Measurements from ENCODE around the gene SMIM1. TPM values are rescaled to one million over a fixed set of nuclear protein-coding genes. Genes with fewer than 3 reads are reported as not detected.
A peak's percentile ranks its signal among the peaks of the same experiment; 100 is the strongest.

Gene SMIM1
- total RNA-seq, 2 experiments from 2014 or later: 3.8 to 4.3 TPM

DNA sequence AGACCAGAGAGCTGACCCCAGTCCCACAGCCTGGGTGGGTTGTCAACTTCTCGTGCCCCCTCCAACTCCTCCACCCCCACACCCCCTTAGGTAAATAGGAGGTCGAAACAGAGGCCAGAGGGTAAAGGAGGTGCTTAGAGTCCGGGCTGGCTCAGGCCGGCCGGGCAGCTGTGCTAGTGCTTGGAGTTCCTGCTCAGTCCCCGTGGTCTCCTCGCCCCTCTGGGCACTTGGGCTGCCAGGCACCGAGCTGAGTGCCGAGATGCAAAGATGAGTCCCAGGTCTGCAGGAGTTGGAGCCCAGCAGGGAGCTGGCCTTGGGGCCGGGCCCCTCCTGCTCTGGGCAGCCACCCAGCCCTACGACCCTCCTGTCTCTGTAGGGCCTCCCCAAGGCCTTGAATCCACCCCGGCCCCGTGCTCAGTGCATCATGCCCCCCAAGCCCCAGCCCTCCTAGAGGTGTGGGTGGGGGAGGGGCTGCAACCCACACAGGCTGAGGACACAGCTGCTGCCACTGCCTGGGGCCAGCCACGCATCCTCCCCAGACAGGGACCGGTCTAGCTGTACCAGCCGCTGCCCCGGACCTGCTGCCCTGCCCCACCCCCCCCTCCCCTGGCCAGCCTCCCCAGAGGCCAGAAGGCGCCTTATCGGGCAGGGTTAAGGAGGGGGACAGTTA is 1.9 kb downstream of the SMIM1 start:
- Histone ChIP-seq H3K4me2 (ENCODE audit: low read length) (no peak overlapping the region), H3K4me1 (ENCODE audit: insufficient read depth, low read length, poor library complexity, severe bottlenecking) (peaks cover 22% of the 10 kb centered on the region), H4K20me1 (ENCODE audit: insufficient read depth, low read length) (no peaks in the 10 kb centered on the region), H3K27ac (ENCODE audit: low read depth, low read length, poor library complexity, severe bottlenecking) (no peak overlapping the region), H3K36me3 (ENCODE audit: insufficient read depth, low read length) (peaks cover 10% of the 10 kb centered on the region), H3K4me3 (ENCODE audit: low read depth, low read length, poor library complexity, severe bottlenecking) (no peak overlapping the region), H3K79me2 (ENCODE audit: insufficient read depth, low read depth, low read length) (no peaks in the 10 kb centered on the region), H2AFZ (ENCODE audit: low read length) (no peak overlapping the region), H3K9me3 (ENCODE audit: low read length) (no peaks in the 10 kb centered on the region), H3K9me2 (ENCODE audit: insufficient read depth, low read length) (no peaks in the 10 kb centered on the region)
- intact Hi-C loops (cut with micrococcal nuclease; ENCODE audit: unreplicated experiment): loop anchor here (5.0 kb wide), 1 partner anchor 128 kb away; the partner anchor contains the start of gene C1orf174
- ChIA-PET POLR2A (interaction anchor here (1.4 kb wide), 1 partner anchor 129 kb away, joined by 3 read pairs; no protein-coding TSS in a partner anchor), CTCF (ENCODE audit: unreplicated experiment) (no interaction called here)
- BruUV-seq (replicated peaks): no TSS peak
- DNase-seq (ENCODE audit: low spot score): no peak
- TF ChIP-seq, protein P1, sequence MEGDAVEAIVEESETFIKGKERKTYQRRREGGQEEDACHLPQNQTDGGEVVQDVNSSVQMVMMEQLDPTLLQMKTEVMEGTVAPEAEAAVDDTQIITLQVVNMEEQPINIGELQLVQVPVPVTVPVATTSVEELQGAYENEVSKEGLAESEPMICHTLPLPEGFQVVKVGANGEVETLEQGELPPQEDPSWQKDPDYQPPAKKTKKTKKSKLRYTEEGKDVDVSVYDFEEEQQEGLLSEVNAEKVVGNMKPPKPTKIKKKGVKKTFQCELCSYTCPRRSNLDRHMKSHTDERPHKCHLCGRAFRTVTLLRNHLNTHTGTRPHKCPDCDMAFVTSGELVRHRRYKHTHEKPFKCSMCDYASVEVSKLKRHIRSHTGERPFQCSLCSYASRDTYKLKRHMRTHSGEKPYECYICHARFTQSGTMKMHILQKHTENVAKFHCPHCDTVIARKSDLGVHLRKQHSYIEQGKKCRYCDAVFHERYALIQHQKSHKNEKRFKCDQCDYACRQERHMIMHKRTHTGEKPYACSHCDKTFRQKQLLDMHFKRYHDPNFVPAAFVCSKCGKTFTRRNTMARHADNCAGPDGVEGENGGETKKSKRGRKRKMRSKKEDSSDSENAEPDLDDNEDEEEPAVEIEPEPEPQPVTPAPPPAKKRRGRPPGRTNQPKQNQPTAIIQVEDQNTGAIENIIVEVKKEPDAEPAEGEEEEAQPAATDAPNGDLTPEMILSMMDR (conservative IDR thresholded peaks at IDR 0.05; ENCODE audit: low read length): no peak
- TF ChIP-seq EZH2phosphoT487 (IDR thresholded peaks at IDR 0.05; ENCODE audit: borderline replicate concordance, low read depth, low read length): no peak

DNA sequence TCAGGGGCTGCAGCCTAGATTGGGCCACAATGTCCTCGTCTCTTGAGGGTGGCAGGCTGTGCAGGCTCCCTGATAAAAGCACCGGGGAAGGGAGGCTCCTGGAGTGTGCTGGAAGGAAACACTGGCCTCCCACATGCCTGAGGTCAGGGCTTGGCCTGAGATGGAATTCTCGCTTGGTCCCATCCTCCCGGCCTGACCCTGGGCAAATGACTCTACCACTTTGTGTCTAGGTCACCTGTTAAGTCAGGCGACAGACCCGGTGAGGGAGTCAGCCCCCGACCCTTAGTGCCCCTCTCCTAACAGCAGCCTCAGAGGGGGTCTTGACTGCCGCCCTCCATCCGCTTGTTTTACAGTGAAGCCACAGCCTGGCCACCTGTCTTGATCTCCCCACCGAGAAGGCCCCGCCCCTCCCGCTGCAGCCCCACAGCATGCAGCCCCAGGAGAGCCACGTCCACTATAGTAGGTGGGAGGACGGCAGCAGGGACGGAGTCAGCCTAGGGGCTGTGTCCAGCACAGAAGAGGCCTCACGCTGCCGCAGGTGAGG is 2.5 kb downstream of the SMIM1 start:
- no peak for DNase-seq (ENCODE audit: low spot score)
- no peaks in the 10 kb centered on the region for H3K79me2 ChIP-seq (ENCODE audit: insufficient read depth, low read depth, low read length)
- TF ChIP-seq, protein P1 (conservative IDR thresholded peaks at IDR 0.05; ENCODE audit: low read length): no peak
- no peak for TF ChIP-seq EZH2phosphoT487 (IDR thresholded peaks at IDR 0.05; ENCODE audit: borderline replicate concordance, low read depth, low read length)
- H4K20me1 ChIP-seq (ENCODE audit: insufficient read depth, low read length): no peaks in the 10 kb centered on the region
- H3K9me2 ChIP-seq (ENCODE audit: insufficient read depth, low read length): no peaks in the 10 kb centered on the region
- ChIA-PET POLR2A (no interaction called here), CTCF (ENCODE audit: unreplicated experiment) (no interaction called here)
- peaks cover 16% of the 10 kb centered on the region for H3K36me3 ChIP-seq (ENCODE audit: insufficient read depth, low read length)
- H3K9me3 ChIP-seq (ENCODE audit: low read length): no peaks in the 10 kb centered on the region
- H3K4me2 ChIP-seq (ENCODE audit: low read length): peak overlapping the region; percentile 8; the same call in 1 of the 2 replicates
- peaks cover 22% of the 10 kb centered on the region for H3K4me1 ChIP-seq (ENCODE audit: insufficient read depth, low read length, poor library complexity, severe bottlenecking)
- no peak overlapping the region for H3K27ac ChIP-seq (ENCODE audit: low read depth, low read length, poor library complexity, severe bottlenecking)
- BruUV-seq (replicated peaks): no TSS peak
- intact Hi-C loops (cut with micrococcal nuclease; ENCODE audit: unreplicated experiment): loop anchor here (5.0 kb wide), 1 partner anchor 127 kb away; the partner anchor contains the start of gene C1orf174
- H3K4me3 ChIP-seq (ENCODE audit: low read depth, low read length, poor library complexity, severe bottlenecking): no peak overlapping the region
- no peak overlapping the region for H2AFZ ChIP-seq (ENCODE audit: low read length)

Measured in OCI-LY7 (cell line).